Nucleus accumbens (tissue), 56 donors: ENCODE data around the gene APP.

ENCODE experiments used
- DNase-seq, 56 donors: peaks; one replicate each; lab custom pipeline; 2025; lab: John Stamatoyannopoulos, UW

Gene APP

DNA sequence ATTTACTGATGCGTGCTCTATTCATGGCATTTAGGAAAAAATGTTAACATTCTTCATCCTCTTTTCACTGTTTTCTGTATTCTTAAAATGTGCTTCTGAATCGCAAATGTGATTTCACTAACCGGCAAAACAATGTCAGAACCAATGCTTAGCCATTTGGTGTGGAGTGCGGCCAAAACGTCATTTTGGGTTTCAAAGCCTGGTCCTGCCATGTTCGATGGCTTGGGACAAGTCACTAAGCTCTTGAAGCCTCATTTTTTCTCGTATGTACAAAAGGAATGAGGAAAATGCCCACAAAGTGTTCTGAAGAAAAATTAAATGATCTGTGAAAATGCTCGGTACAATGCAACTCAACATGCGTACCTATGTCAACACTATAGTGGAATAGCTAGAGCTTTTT lies 175.3 kb downstream of the APP start:
- DNase-seq, result peak in 17 of 56 donors; percentile 21 to 65 (median 32)

DNA sequence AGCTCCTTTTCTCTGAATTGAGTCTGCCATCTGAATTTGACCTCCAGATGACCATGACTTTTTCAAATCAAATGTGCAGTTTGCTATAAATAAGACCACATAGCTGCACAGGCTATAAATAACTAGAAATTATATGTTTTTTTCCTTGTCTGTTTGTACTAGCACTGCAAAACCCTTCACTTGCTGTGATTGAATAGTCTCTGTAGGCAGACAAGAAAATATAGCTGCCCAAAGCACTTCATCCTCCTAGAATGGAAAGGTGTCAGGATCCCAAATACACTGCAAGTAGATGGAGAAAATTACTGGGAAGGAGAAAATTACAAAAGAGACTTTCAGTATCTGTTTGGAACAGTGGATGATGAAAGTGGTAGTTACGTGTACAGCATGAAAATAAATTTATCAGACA lies 175.8 kb downstream of the APP start:
- no peak for DNase-seq

DNA sequence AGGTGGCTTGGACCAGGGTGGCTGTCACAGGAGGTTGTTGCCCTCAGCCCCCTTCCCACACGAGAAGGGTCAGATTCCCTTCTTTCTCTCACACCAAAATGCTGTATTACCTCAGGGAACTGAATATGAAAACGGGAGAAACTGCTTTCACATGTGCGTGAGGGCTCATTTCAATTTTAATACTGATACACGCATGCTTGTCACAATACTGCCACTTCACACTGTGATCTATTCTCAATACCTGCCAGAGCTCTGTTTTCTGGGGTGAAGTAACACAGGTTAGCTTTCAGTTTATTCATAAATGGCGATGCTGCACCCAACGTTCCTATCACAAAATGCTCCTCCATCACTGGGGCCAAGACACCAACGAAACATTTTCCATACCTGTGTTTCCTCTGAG lies 181.8 kb downstream of the APP start:
- DNase-seq, result no peak

DNA sequence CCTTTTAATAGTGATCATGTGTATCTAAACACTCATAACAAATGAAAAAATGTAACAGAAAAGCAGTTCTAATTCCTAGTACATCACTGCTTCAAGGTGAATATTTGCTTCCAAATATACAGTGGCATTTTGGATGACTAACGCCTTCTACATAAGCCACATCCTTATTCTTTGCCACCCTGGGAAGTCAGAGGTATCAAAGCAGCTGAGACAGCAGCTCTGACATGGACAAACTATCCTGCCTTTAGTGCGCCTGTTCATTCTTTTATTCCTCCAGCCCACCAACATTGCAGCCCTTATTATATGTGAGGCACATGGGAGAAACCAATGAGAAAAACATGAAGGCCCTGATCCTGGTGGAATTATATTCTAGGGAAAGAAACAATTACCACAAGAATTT lies 183.0 kb downstream of the APP start:
- no peak for DNase-seq

DNA sequence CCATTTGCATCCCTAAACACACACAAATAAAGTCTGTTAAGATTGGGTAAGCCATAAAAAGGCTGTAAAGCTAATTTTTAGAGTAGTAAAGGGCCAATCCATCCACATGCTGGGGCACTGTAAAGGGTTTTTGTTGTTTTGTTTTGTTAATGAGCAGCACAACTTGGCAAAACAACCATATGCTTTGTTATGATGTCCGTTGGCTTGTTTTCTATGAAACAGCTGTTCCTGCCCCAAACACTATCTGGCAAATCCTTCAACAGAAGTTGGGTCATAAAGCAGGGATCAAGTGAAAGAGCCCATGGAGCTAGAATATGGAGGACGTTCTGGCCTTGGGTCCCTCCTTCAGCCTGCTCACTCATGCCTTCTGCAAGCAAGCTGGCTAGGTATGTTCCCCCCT lies 183.6 kb downstream of the APP start:
- DNase-seq, result no peak

DNA sequence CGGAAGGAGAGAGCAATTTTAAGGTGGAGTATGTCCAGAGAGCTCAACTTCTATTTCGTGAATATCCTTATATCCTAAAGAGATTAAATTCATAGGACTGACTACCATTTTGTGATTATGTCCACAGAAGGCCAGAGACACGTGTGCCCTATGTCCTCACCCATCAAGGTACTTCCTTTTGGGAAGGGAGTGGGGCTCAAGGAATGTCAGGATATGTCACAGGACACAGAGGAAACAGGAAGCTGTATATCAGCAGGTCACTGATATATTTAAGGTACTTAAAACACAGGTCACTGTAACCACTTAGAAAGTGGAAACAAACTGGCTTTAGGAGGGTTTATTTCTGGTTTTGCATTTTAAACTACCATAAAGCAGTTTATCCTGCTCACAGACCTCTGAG lies 184.6 kb downstream of the APP start:
- no peak for DNase-seq

DNA sequence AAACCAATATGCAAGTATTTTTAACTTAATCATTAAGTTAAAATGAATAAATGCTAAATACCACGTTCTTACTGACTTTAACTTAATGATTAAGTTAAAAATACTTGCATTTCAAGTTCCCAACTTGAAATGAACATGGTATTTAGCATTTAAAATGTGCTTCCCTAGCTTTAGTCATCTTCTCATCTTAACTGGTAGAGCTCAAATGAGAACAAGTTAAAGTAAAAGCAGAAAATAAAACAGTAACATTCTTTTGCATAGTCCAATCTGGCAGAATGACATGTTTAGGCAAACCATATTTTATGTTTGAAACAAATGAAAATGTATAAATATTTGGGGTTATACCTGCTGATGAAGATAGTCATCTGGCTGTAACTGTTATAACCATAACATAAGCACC lies 186.0 kb downstream of the APP start:
- no peak for DNase-seq

DNA sequence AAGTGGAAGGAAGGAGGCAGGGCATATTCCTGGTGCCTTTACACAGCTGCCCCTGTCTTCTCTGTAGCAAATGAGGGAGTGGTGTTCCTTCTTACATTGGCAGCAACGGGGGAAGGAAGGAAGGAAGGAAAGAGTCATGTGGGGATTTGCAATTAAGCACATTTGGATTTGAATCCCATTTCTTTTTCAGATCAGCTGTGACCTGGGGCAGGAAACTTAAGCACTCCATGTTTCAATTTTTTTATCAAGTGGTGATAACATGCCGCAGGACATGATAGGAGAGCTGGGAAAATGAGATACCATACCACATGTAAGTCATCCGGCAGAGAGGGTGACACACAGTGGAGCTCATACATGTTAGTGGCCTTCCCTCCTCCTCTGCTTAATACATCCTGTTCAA lies 186.8 kb downstream of the APP start:
- no peak for DNase-seq

DNA sequence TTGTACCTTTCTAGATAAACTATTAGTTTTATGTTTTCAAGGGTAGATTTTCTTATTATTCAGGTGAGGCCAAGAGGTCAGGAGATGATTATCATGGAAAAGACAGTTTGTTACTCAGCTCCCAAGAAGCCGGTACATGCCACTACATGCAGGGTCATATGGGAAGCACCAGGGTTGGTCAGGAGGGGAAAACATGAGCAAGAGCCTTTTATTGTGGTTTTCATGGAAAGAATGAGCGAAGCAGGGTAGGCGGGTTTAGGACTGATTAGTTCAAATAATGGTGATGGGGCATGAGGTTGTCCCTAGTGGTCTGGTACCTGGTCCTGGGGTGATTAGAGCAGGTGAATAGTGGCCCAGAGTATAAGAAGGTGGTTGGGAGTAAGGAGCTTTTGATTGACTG lies 189.9 kb downstream of the APP start:
- DNase-seq, result no peak

DNA sequence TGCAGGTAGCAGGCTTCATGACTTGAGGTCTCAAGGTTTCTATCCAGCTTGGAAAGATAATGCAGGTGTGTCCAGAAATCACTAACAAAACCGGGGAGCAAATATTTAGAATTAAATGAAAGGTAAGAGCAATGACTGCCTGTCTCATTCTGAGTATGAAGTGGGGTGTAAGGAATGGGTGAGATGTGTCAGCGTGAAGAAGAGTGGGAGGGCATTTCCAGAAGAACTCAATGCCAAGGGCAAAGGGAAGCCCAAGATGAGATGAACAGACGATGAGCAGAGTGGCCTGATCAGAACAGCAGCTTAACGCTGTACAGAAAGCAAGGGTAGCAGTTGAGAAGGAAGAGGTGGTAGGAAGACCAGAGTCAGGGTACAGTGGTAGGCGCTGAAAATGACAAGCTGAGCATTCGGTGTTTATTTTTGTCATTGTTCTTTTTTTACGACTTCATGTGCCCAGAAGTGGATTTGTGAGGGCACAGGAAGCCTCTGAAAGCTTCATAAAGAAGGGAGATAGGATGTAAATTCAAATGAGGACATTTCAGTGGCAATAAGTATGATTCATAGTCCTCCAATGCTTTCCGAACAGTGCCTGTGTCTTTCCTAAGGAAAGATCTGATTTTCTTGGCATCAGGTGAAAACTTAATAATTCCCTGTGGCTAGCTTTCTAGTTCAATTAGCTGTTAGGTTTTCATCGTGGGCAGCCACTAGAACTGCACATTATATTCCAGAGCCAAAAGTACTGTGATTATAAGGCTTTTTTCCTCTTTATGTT lies 190.5 kb downstream of the APP start:
- DNase-seq, result peak in 2 of 56 donors; percentile 17 to 22

DNA sequence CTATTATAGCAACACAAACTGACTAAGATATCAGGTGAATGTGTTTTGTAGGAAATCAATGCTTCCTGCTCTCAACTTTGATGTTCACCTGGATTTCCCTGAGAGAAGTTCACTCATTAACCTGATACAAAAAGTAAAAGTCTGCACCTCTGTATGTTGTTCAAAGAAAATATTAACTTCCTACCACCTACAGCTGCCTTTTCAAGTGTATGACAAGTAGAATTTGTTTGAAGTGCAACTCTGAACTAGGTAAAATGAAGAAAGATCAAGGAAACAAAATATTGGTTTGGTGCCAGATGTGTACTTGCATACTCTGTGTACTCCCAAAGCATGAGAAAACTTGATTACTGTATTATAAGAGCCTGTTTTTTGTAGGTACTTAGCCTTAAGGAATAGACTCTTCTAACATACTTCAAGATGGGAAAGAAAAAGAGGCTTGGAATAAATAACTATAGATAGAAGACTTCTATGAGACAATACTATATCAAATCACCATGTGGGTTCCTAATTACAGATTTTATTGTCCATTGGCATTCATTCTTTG lies 193.4 kb downstream of the APP start:
- DNase-seq, result no peak

DNA sequence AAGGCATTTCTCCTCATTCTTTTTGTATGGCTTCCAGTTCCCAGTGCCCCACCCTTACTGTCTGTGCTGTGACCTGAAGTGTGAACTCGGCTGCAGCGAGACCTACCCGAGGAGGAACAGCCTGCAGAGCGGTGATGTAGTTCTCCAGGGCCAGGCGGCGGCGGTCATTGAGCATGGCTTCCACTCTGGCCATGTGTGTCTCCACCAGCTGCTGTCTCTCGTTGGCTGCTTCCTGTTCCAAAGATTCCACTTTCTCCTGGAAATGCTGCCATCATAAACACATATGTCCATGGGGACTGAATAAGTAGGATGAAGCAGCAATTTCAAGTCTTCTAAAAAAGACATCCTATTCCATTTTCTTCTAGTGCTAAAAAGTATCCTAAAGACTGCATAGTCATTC lies 195.6 kb downstream of the APP start:
- no peak for DNase-seq

DNA sequence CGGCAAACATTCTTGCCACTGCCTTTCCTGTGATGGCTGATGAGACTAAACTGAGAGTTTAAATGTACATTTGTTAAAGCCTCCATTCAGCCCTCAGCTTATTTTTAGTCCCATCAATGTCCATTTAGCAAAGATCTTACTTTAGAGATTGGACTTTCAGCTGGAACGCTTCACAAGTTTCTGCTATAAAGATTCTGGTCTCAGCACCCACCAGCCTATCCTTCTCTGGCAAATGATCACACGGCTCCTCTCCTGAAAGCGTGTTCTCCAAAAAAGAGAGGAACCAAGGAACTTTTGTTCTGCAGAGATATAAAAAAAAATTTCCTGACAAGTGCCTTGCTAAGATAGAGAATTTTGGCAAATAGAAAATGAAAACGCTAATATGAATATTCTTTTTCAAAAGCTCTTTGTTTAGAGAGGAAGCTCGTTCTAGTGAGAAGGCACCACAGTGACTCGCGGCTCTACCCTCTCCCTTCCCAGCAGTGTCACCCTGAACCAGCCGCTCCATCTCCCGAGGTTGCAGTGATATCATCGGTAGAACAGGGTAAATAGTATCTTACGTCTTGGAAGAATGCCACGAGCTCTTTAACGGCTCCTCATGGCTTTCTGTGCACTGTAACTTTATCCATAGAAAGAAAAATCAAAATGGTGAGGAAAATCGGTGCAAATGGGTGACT lies 200.2 kb downstream of the APP start:
- peak in 46 of 56 donors; percentile 6 to 79 (median 54) for DNase-seq

DNA sequence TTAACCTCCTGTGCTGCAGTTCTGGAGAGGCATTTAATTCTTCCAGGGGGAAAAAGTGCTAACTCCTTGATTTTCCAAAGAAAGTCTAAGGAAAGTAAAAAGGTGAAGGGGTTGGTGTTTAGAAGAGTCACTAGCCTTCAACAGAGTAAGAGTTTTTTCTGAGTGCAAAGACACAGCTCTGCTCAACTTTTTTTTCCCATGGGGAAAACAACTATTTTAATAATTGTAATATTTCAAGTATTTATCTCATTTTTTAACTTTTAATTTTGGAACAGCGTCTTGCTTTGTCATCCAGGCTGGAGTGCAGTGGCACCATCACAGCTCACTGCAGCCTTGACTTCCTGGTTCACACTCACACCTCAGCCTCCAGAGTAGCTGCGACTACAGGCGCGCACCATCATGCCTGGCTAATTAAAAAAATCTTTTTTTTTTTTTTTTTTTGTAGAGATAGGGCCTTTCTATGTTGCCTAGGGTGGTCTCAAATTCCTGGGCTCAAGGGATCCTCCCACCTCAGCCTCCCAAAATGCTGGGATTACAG lies 202.6 kb downstream of the APP start:
- no peak for DNase-seq

DNA sequence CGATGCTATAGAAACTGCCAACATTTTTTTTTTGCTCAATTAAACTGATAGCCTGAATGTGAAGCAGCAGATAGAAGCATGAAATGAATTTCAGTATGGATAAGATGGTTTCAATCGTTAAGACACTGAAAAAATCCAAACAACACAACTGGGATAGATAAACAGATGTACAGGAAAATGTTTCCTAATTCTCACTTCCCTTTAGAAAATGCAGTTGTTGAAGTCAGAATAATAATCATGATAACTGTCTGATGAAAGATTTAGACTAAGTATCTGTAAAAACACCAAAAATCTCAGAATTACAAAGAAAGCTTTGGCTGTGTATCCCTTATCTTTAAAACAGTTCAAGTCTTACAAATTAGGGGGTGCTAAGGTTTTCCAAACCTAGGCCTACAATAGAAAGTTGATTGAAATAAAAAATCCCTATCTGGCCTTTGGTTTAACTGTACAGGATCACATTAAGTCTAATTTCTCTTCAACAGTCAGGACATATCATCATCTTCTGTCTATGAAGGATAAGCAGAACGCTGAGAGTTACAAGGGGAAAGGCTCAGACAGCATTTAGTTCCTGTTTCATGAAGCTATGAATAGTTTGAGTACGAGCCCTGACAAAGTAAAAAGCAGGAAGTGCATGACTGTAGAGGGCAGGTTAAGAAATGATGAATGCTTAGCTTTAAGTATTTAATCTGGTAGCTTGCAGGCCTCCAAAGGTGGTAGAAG lies 203.2 kb downstream of the APP start:
- DNase-seq, result no peak

DNA sequence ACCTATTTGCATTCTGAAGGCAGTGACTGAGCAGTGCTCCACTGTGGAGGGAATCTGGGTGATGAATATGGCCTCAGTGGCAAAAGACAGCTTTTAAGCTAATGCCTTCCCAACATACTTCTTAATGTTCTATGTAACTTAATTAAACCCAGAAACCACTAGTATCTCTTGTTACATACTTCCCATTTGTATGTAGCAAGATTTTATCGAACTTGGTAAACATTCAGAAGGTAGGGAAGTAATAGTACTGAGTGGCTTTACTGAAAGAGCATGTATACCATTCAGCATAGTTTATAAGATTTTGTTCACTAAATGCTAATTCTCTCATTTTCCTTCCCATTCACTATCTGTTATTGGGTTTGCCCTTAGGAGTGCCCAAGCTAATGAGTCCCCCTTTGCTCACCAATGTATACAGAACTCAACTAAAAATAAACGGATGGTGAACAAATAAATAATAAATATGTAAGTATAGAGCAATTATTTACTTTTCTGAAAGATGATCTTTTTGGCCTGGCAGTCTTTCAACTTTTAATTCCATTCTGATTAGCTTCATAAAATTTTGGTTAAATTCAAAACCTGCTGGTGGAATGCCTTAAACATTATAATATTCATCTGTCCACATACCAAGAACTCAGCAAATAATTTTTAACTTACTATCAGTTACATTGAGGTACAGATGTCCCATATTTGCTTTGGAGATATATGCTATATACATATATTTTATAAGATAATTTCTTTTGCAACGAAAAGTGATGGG lies 204.4 kb downstream of the APP start:
- no peak for DNase-seq

DNA sequence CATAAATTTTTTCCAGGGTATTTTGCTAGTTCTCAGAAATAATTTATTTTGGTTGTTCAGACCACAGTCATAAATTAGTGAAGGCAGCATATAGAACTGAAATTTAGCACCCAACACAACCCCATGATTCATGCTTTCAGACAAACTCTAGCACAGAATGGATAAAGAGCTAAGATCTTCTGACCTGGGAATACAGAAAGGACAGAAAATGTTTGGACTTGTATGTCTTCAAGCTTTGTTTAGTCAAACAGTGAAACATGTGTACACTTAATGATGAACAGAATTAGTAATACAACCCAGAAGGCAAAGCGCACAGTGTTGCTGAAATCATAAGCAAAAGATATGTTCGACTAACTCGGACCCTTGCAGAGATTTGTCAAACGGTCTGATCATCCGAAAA lies 205.6 kb downstream of the APP start:
- DNase-seq, result no peak

DNA sequence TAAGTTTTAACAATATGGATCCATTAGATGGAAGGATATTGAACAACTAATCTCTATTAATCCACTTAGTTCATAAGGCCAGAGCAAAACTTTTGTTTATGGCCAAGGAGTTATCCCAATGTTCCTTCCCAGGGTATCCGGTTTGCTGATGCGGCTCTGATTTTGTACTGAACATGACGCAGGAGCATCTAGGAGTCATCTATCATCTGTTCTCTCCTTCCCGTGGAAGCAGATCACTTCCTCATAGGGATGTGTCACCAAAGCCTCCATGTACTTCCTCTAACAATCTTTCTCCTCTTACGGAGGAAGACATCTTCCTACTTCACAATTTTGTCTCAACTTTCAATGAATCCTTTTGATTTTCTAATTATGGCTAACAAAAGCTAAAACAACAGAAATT lies 206.6 kb downstream of the APP start:
- no peak for DNase-seq

DNA sequence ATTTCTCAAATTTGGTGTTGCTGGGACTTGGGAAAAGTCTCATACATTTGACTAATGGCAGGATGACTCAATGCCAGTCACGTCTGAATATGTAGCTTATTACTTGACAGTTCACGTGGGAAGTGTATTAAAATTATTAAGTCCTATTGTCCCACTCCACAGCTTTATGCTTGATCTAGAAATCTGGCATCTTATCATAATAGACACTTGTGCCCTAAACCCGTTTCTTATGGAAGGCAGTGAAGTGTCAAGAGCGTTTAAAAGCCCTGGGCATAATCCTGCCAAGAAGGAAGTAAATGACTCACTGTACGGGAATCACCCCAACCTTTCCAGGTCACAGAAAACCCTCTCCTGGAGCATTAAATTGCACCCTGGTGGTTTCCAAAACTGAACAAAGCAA lies 207.4 kb downstream of the APP start:
- no peak for DNase-seq

DNA sequence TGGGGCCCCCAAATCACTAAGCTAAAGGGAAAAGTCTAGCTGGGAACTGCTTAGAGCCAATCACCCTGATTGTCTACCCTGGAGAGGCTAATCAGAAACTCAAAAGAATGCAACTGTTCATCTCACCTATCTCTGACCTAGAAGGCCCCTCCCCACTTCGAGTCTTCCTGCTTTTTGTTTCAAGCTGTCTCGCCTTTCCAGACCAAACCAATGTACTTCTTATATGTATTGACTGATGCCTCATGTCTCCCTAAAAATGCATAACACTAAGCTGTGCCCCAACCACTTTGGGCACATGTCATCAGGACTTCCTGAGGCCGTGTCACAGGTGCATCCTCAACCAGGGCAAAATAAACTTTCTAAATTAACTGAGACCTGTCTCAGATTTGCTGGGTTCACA lies 209.5 kb downstream of the APP start:
- DNase-seq, result no peak
